ENCODE measurements around the gene SYNPO2L. TPM values are rescaled to one million over a fixed set of nuclear protein-coding genes. Genes with fewer than 3 reads are reported as not detected.

The SYNPO2L gene
- total and polyA plus RNA-seq, 8 donors = 0.20 to 1.3 (median 0.79) TPM

GRCh38 chr10:73597346-73597745 is 58.5 kb downstream of the SYNPO2L start:
- no peak for TF ChIP-seq CTCF (IDR thresholded peaks at IDR 0.05)
- DNase-seq = no peak
- intact Hi-C loops (cut with DNase I) = no loop called here
- no peak overlapping the region for H3K27ac ChIP-seq
- no peaks in the 10 kb centered on the region for H3K27me3 ChIP-seq
- H3K9me3 ChIP-seq = no peaks in the 10 kb centered on the region
- ATAC-seq = no peak
- no peaks in the 10 kb centered on the region for H3K4me1 ChIP-seq
- H3K4me3 ChIP-seq = no peak overlapping the region
- H3K36me3 ChIP-seq = no peaks in the 10 kb centered on the region

Other genes with a start within 250 kb of the SYNPO2L start
- 100 to 1,000 TPM in 1 of 2 donors, 10 to 100 TPM in 1; 99.4 to 118 TPM for gene ANXA7, start 242.0 kb downstream of the SYNPO2L start, total RNA-seq
- gene ANXA7, start 242.0 kb downstream of the SYNPO2L start, polyA plus RNA-seq (ENCODE audit: insufficient read length in 6 of 6) = 10 to 100 TPM; 63.7 to 78.9 (median 71.4) TPM
- 1 to 10 TPM; 1.3 to 2.7 TPM for gene MSS51, start 222.5 kb downstream of the SYNPO2L start, total RNA-seq
- gene MSS51, start 222.5 kb downstream of the SYNPO2L start, polyA plus RNA-seq (ENCODE audit: insufficient read length in 6 of 6) = 1 to 10 TPM; 4.2 to 7.0 (median 5.6) TPM
- gene PPP3CB, start 160.0 kb downstream of the SYNPO2L start, total RNA-seq = 10 to 100 TPM; 32.3 to 39.7 TPM
- 10 to 100 TPM; 63.0 to 71.3 (median 69.2) TPM for gene PPP3CB, start 160.0 kb downstream of the SYNPO2L start, polyA plus RNA-seq (ENCODE audit: insufficient read length in 6 of 6)
- gene USP54, start 64.7 kb downstream of the SYNPO2L start, total RNA-seq = 100 to 1,000 TPM in 1 of 2 donors, 10 to 100 TPM in 1; 67.3 to 122 TPM
- 10 to 100 TPM; 54.8 to 69.3 (median 62.9) TPM for gene USP54, start 64.7 kb downstream of the SYNPO2L start, polyA plus RNA-seq (ENCODE audit: insufficient read length in 6 of 6)
- 1 to 10 TPM in 1 of 2 donors, under 1 TPM in 1; 0.99 to 2.1 TPM for gene MYOZ1, start 14.6 kb downstream of the SYNPO2L start, total RNA-seq
- 1 to 10 TPM; 1.7 to 3.1 (median 2.7) TPM for gene MYOZ1, start 14.6 kb downstream of the SYNPO2L start, polyA plus RNA-seq (ENCODE audit: insufficient read length in 6 of 6)
- 1 to 10 TPM; 8.4 to 10.0 TPM for gene AGAP5, start 42.1 kb upstream of the SYNPO2L start, total RNA-seq
- gene AGAP5, start 42.1 kb upstream of the SYNPO2L start, polyA plus RNA-seq (ENCODE audit: insufficient read length in 6 of 6) = 10 to 100 TPM; 20.0 to 35.4 (median 27.4) TPM
- gene SEC24C, start 88.3 kb upstream of the SYNPO2L start, total RNA-seq = 10 to 100 TPM; 86.6 to 88.1 TPM
- gene SEC24C, start 88.3 kb upstream of the SYNPO2L start, polyA plus RNA-seq (ENCODE audit: insufficient read length in 6 of 6) = 10 to 100 TPM; 59.9 to 77.7 (median 63.1) TPM
- 10 to 100 TPM; 24.8 to 27.5 TPM for gene CHCHD1, start 126.0 kb upstream of the SYNPO2L start, total RNA-seq
- gene CHCHD1, start 126.0 kb upstream of the SYNPO2L start, polyA plus RNA-seq (ENCODE audit: insufficient read length in 6 of 6) = 10 to 100 TPM; 35.8 to 41.5 (median 39.6) TPM
- 100 to 1,000 TPM; 103 to 112 TPM for gene ZSWIM8, start 129.6 kb upstream of the SYNPO2L start, total RNA-seq
- gene ZSWIM8, start 129.6 kb upstream of the SYNPO2L start, polyA plus RNA-seq (ENCODE audit: insufficient read length in 6 of 6) = 100 to 1,000 TPM in 1 of 6 donors, 10 to 100 TPM in 5; 85.2 to 119 (median 91.9) TPM
- gene NDST2, start 155.6 kb upstream of the SYNPO2L start, total RNA-seq = 10 to 100 TPM; 24.1 to 32.2 TPM
- gene NDST2, start 155.6 kb upstream of the SYNPO2L start, polyA plus RNA-seq (ENCODE audit: insufficient read length in 6 of 6) = 10 to 100 TPM; 30.1 to 39.8 (median 37.1) TPM
- 10 to 100 TPM; 28.9 to 36.6 TPM for gene CAMK2G, start 218.5 kb upstream of the SYNPO2L start, total RNA-seq
- 10 to 100 TPM; 31.5 to 44.5 (median 36.1) TPM for gene CAMK2G, start 218.5 kb upstream of the SYNPO2L start, polyA plus RNA-seq (ENCODE audit: insufficient read length in 6 of 6)